Urinary bladder (tissue), 4 donors: ENCODE results near the gene ASGR2. TPM values are rescaled to one million over a fixed set of nuclear protein-coding genes. Genes with fewer than 3 reads are reported as not detected.
"Not testable (repeated sequence)": the region's sequence is repeated elsewhere in the genome, so short reads cannot be mapped to it uniquely, and the experiment has no call there.

ENCODE experiments used
- DNase-seq: peaks from one replicate; pipeline ENCODE4 v3.0.0-alpha.2; 2015; ENCODE audit errors: extremely low spot score
- H3K27ac ChIP-seq: one replicate; pipeline ENCODE4 v1.5.1; 2013; ENCODE audit warnings: low read depth, mild to moderate bottlenecking, moderate library complexity
- H3K36me3 ChIP-seq: one replicate; pipeline ENCODE4 v1.6.1; 2013; ENCODE audit warnings: mild to moderate bottlenecking, moderate library complexity; ENCODE audit not compliant: insufficient read depth
- H3K4me1 ChIP-seq: one replicate; pipeline ENCODE4 v1.6.1; 2013; ENCODE audit warnings: mild to moderate bottlenecking, moderate library complexity; ENCODE audit not compliant: insufficient read depth
- H3K4me3 ChIP-seq: one replicate; pipeline ENCODE4 v1.5.1; 2013; ENCODE audit warnings: low read depth, low read length
- WGBS: extraction: QIAGEN DNeasy Blood & Tissue Kit; methylation state at CpG from one replicate; pipeline ENCODE4 v1.1.7; 2013; 5-methylcytosine and 5-hydroxymethylcytosine counted together
- polyA plus RNA-seq: library from polyadenylated mRNA; stranded (reverse); fragments of 200-250 nt; gene quantifications from one replicate; pipeline ENCODE4 v1.2.3, GENCODE V29; 2013
- total RNA-seq: library from RNA; depleted of rRNA; stranded (reverse); fragments of >200 nt; gene quantifications from one replicate; pipeline ENCODE4 v1.2.3, GENCODE V29; 2014
- donor health status: healthy with polysubstance abuse.
- donor health status: healthy.

ASGR2 gene, protein sequence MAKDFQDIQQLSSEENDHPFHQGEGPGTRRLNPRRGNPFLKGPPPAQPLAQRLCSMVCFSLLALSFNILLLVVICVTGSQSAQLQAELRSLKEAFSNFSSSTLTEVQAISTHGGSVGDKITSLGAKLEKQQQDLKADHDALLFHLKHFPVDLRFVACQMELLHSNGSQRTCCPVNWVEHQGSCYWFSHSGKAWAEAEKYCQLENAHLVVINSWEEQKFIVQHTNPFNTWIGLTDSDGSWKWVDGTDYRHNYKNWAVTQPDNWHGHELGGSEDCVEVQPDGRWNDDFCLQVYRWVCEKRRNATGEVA
- total RNA-seq (not detected), polyA plus RNA-seq (1.7 TPM)

- WGBS = 83% methylated on average over 14 of the region's 14 CpGs
- H3K27ac ChIP-seq = no peak within 1 kb of the TSS
- no peak for DNase-seq
- H3K36me3 ChIP-seq = no peaks in the 10 kb centered on the region
- no peak within 1 kb of the TSS for H3K4me3 ChIP-seq
- H3K4me1 ChIP-seq = no peaks in the 10 kb centered on the region
Measured at GRCh38 chr17:7114241-7114874, at the start of gene ASGR2. Gene ASGR2 (minus strand): TSS chr17:7114822. CDS start chr17:7114240, 582 bp downstream.

- H3K36me3 ChIP-seq, H3K27ac ChIP-seq, H3K4me3 ChIP-seq, DNase-seq, H3K4me1 ChIP-seq: not testable (repeated sequence)
- 53% methylated on average over 10 of the region's 10 CpGs for WGBS
Measured at GRCh38 chr17:7159571-7159970, 44.9 kb upstream of the ASGR2 start.

GRCh38 chr17:7158424-7158823 is 43.8 kb upstream of the ASGR2 start:
- H3K27ac ChIP-seq, H3K4me1 ChIP-seq, H3K4me3 ChIP-seq, DNase-seq, H3K36me3 ChIP-seq: not testable (repeated sequence)
- WGBS = 91% methylated on average over 10 of the region's 10 CpGs

DNA sequence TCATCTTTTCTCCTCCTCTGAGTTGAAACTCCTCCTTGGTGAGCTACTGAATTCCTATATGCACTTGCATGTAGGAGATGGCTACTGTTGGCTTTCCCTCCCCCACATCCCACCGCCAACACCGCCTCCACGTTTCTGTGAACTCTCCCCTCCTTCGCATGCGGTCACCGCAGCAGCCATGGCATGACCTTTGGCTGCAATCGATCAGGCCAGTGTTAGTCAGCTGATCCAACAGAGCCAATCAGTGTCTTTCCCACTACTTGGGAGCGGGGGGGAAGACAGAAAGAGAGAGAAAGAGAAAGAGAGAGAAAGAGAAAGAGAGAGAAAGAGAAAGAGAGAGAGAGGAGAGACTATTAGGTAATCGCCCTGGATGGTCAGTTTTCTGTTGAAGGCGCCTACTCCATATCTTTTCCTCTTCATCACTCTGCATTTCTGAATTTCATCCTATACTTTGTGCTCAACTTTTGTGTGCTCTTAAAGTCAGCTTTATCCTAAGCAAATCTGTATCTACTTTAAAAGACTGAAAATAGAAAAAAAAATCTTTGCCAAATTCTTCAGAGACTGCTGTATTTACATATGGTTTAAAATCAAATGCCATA is 41.8 kb upstream of the ASGR2 start:
- DNase-seq = no peak
- Histone ChIP-seq H3K4me1 (no peaks in the 10 kb centered on the region), H3K4me3 (no peak overlapping the region), H3K36me3 (no peaks in the 10 kb centered on the region), H3K27ac (no peak overlapping the region)
- WGBS = 74% methylated on average over 10 of the region's 10 CpGs

DNA sequence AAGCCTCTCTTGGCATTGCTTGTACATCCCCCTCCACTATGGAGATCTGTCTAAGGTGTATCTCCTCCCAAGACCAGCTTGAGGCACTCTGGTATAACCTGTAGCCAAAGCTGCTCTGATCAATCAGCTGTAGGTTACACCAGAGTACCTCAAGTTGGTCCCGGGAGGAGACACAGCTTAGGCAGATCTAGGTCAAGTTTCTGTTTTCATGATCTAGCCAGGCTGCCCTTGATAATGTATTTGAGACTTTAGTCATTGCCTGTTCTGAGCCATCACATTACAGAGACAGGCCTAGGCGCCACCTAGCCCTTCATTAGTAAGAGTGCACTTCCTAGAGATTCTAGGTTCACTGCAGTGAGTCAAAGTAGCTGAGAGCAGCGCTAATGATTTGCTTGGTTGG is 33.1 kb upstream of the ASGR2 start:
- no peak for DNase-seq
- Histone ChIP-seq H3K36me3 (no peaks in the 10 kb centered on the region), H3K4me3 (no peak overlapping the region), H3K27ac (no peak overlapping the region), H3K4me1 (no peaks in the 10 kb centered on the region)
- 88% methylated on average over 3 of the region's 3 CpGs for WGBS

DNA sequence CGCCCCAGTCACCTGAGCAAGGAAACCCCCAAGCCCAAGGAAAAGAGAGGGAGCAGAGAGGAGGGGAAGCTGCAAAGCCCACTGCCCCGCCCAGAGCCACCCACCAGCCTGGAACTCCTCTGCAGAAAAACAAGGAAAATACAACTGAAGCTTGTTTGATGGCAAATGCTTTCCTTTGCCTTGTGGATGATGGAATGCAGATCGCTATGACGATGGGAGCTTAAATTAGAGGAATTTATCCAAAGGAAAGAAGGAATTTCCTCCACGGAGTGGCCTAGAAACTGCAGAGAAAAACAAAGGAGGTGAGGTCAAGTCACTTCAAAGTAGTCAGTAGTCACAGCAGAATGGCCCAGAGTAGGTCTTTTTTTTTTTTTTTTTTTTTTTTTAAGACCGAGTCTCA is 31.5 kb upstream of the ASGR2 start:
- 28% methylated on average over 6 of the region's 6 CpGs for WGBS
- DNase-seq = no peak
- no peak overlapping the region for H3K4me3 ChIP-seq
- H3K4me1 ChIP-seq = no peaks in the 10 kb centered on the region
- no peak overlapping the region for H3K27ac ChIP-seq
- no peaks in the 10 kb centered on the region for H3K36me3 ChIP-seq

GRCh38 chr17:7144213-7144612 is 29.6 kb upstream of the ASGR2 start:
- Histone ChIP-seq H3K4me3 (no peak overlapping the region), H3K4me1 (no peaks in the 10 kb centered on the region), H3K36me3 (no peaks in the 10 kb centered on the region), H3K27ac (no peak overlapping the region)
- no peak for DNase-seq
- WGBS = 73% methylated on average over 11 of the region's 11 CpGs

DNA sequence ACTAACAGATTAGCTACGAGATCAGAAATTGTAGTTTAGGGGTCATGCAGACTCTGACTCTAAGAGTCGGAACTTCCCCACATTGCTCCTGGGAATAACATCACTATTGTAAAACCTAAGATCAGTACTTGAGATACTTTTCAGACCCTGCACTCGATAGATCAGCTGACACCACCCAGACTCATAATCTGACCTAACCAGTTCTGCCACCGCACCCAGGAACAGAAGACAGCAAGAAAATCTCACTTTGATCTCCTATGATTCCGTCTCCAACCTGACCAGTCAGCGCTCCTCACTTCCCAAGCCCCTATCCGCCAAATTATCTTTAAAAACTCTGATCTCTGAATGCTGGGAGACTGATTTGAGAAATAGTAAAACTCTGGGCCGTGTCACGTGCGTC is 27.2 kb upstream of the ASGR2 start:
- H3K4me1 ChIP-seq = no peaks in the 10 kb centered on the region
- no peak overlapping the region for H3K4me3 ChIP-seq
- peak; percentile 71 for DNase-seq
- WGBS = 65% methylated on average over 10 of the region's 10 CpGs
- H3K27ac ChIP-seq = no peak overlapping the region
- no peaks in the 10 kb centered on the region for H3K36me3 ChIP-seq

GRCh38 chr17:7139400-7139799 is 24.8 kb upstream of the ASGR2 start:
- WGBS = 53% methylated on average over 10 of the region's 10 CpGs
- no peak for DNase-seq
- Histone ChIP-seq H3K4me1 (no peaks in the 10 kb centered on the region), H3K27ac (no peak overlapping the region), H3K36me3 (no peaks in the 10 kb centered on the region), H3K4me3 (no peak overlapping the region)

GRCh38 chr17:7138800-7139381 is 24.3 kb upstream of the ASGR2 start:
- DNase-seq = no peak
- Histone ChIP-seq H3K4me1 (no peaks in the 10 kb centered on the region), H3K36me3 (no peaks in the 10 kb centered on the region), H3K4me3 (no peak overlapping the region), H3K27ac (no peak overlapping the region)
- 60% methylated on average over 7 of the region's 7 CpGs for WGBS

DNA sequence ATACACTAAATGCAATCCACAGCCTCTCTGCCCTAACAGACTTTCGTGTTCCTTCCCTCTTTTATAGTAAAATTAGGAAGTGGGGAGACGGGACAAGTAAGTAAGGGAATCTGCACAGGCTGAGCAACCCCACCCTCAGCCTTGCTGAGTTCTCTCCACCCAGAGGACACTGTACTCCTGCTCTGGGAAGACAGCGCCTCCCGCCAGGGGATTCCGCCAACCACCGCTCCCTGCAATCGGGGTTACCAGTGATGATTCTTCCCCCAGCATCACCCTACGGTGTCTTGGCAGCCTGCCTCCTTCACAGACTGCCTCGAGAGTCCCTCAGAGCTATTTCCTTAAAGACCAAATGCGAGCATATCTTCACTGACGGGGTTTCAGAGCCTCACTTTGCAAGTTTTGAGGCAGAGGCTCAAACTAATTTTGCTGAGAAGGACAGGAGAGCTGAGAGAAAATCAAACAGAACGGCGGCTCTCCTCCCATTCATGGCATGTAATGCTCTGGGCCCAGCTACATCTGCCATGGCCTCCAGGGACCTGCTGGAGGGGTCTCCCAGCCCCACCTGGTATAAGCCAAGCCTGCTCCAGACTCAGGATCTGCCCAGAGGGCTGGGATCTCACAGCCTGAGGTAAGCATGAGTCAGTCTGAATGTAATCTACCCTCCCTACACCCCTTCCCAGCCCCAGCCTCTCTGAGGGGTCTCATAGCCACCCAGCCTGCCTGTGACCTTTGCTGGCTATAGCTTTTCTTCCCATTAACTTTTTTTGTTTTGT is 22.7 kb upstream of the ASGR2 start:
- no peak for DNase-seq
- Histone ChIP-seq H3K27ac (no peak overlapping the region), H3K4me1 (no peaks in the 10 kb centered on the region), H3K4me3 (no peak overlapping the region), H3K36me3 (no peaks in the 10 kb centered on the region)
- 39% methylated on average over 13 of the region's 13 CpGs for WGBS

DNA sequence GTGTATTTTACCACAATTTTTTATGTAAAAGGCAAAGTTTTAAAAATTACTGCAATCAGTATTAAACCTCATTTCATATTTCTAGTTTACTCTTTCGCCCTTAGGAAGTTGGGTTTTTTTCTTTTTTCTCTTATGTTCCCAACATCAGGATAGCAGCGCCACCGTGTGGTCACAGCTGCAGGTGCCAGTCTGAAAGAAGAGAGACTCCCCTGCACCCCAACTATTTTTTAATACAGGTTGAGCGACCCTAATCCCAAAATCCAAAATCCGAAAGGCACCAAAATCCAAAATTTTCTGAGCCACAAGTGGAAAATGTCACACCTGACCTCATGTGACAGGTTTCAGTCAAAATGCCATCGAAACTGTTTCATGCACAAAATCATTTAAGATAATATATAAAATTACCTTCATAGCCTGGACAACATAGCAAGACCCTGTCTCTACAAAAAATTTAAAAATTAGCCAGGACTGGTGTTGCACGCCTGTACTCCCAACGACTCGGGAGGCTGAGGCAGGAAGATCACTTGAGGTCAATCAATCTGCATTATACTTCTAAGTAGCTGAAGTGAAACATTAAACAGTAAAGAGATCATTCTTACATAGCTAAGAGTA is 21.8 kb upstream of the ASGR2 start:
- no peak overlapping the region for H3K4me3 ChIP-seq
- DNase-seq = no peak

DNA sequence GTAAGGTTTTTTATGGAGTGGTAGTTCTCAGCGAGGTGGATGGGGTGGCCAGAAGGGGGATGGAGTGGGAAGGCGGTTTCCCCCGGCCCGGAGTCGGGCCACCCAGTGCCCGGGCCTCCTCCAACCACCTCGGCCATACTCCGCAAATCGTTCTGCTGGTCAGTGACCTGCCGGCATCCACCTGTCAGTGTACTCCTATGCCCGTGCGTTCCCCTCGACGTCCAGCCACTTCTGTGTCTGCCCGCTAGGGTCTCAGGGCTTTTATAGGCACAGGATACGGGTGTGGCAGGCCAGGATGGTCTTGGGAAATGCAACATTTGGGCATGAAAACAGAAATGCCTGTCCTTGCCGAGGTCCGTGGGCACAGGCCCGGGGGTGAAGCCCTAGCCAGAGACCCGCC is 19.3 kb upstream of the ASGR2 start:
- Histone ChIP-seq H3K4me3 (no peak overlapping the region), H3K4me1 (peaks cover 2% of the 10 kb centered on the region), H3K27ac (no peak overlapping the region), H3K36me3 (no peaks in the 10 kb centered on the region)
- 66% methylated on average over 20 of the region's 20 CpGs for WGBS
- no peak for DNase-seq

More for the DNA sequence above, 21.8 kb upstream of the ASGR2 start:
- Histone ChIP-seq H3K36me3 (no peaks in the 10 kb centered on the region), H3K27ac (no peak overlapping the region), H3K4me1 (no peaks in the 10 kb centered on the region)
- 28% methylated on average over 9 of the region's 9 CpGs for WGBS
